NOMO-1 (cell line): Measurements from ENCODE around the gene BRCA2.

Experiments
- DNase-seq, 2 experiments: peaks; one replicate each; lab custom pipeline; 2025; ENCODE audit not compliant: unreplicated experiment in 2 of 2; lab: John Stamatoyannopoulos, UW

Gene BRCA2

DNA sequence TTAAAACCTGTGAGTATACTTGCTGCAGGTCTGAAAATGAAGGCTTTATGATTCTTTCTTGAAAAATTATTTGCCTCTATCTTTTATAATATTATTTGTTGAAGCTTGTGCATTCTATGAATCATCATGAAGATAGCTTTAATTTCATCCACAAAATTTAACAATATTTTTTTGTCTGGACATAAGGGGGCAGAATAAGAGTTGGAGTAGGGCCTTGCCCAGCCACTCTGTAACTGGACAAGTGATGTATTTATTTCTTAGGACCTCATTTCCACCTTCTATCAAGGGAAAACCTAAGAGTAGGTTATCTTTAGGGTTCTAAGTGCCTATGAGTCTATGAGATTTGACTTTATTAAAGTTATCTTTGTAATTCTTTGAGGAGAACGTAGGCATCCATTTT is 62.7 kb downstream of the BRCA2 start:
- no peak for DNase-seq

DNA sequence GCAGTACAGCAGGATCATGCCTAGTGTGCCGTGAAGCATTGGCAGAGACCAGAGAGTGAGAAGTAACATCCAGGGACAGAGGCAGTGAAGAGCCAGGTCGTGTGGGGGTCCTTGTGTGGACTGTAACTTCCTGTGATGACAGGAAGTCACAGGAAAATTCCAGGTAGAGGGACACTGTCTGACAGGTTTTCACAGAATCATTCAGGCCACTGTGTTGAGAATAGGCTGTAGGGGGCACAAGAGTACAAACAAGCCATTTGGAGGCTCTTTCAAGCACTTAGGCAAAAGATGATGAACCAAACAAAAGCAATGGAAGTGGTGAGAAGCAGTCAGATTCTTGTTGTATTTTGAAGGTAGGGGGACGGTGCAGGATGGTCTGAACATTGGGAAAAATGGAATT is 66.2 kb downstream of the BRCA2 start:
- no peak for DNase-seq

DNA sequence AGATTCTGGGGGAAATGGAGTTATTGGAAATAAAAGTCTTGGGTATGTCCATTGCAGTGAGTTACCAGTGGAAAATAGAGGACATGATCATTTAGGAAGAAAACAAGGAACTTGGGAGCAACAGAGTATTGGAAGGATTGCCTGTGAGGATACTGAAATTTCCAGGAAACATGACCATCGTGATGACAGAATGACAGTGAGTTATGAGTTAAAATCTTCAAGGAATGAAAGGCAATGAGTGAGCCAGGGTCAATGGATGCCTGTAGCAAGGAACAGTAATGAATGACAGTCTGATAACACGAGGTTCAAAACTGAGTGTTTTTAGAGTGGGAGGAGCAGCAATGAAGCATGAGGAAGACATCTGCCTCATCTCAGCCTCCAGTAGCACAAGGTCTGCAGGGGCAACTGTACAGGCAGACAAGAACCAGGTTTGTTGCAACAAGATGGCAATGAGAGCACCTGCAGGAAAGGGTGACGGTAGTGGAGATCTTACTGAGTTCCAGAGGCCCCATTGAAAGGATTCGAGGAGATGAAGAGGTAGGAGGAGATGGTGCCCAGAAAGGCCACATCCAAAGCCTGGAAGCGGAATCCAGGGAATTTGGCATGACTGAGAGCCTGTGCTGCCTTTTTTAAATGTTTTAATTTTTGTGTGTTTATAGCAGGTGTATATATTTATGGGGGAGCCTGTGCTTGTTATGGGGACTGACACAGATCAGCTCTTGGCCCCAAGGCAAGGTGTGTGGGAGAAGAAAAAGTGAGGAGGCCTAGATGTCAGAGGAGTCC is 68.7 kb downstream of the BRCA2 start:
- DNase-seq, result no peak

DNA sequence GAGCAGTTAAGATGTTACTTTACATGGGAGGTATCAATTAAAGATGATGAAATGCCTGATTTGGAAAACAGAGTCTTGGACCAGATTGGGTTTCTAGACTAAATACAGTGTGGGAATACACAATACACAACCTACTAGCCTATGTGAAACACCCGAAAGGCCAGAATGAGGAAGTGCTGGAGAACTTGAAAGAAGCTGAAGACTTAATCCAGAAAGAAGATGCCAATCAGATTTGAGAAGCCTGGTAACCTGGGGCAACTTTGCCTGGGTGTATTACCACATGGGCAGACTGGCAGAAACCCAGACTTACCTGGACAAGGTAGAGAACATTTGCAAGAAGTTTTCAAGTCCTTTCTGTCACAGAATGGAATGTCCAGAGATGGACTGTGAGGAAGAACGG is 69.4 kb downstream of the BRCA2 start:
- peak; percentile 5 to 16 for DNase-seq

DNA sequence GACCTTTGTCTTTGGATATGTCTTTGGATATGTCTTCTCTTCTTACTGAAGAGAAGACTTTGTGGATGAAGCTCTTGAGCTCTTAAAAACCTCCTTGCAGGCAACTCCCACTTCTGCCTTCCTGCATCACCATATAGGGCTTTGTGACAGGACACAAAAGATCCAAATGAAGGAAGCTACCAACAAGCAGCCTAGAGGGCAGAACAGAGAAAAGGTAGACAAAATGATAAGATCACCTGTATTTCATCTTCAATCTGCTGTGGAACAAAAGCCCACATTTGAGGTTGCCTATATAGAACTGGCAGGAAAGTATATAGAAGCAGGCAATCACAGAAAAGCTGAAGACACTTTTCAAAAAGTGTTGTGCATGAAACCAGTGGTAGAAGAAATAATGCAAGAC is 70.1 kb downstream of the BRCA2 start:
- no peak for DNase-seq

DNA sequence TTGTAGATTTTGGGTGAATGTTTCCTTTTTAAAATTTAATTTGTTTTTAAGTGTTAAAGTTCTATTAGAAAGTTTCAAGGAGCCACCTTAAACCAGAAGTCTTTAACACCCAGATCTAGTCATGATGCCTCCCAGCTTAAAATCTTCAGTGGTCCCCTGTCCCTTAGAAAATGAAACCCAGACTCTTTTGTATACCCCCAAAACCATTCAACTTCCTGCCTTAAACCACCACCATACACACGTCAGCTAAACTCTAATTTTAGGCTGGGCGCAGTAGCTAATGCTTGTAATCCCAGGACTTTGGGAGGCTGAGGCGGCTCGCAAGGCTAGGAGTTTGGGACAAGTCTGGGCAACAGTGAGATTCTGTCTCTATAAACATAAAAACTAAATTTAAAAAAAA is 74.7 kb downstream of the BRCA2 start:
- DNase-seq, result no peak

DNA sequence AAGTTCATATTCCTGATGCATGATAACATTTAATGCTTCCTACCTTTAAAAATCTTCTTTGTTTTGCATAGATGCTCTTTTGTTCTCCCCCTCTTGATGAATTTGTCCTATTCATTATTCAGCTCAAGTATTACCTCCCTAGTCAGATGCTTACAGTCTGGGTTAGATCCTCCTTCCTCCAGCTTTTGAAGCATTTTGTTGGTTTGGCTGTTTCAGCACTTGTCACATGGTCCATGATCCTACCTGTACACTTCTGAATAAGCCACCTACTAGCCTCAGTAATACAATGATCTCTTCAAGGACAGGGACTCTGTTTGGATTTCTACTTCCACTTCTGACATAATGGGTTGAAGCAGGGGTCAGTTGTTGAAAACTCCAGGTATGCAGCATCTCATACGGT is 75.2 kb downstream of the BRCA2 start:
- DNase-seq, result no peak

DNA sequence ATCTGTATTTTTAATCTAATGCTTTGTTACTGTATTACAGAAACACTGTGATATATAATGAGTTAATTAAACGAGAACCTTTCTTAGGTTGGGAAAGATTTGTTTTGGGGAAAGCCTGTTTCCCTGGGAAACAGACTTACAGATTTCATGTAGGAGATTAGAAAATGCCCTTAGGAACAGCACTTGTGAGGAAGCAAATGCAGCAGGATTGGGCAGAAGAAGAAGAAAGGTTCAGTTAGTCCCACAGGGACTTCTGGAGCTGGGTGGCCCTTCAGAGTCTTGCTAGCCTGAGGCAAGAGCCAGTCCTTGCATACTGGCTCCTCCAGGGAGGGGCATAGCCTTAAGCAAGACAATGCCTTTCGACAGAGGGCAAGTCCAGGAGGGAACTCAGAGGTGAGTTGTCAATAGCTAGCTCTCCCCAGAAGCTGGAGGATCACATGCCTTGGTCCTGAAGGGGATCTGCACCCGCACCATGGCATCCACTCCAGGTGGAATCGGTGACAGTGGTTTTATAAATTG is 75.9 kb downstream of the BRCA2 start:
- DNase-seq, result no peak

DNA sequence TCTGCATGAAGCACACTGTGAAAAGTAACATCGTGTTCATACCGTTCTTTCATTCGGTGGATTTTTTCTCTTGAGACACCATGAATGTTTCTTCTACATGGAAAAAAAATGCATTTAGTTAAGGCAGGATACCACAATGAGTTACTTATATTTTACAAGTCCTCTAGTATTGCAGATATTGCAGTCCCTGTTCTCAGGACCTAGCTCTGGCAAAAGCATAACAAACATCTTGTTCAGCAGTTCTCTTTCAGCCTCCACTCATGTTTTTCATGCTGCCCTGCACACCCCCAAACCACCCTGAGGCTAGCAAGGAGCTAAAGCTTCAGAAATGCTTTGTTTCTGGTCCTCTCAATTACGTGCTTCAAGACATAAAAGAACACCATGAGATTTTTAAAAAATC is 87.8 kb downstream of the BRCA2 start:
- DNase-seq, result no peak

DNA sequence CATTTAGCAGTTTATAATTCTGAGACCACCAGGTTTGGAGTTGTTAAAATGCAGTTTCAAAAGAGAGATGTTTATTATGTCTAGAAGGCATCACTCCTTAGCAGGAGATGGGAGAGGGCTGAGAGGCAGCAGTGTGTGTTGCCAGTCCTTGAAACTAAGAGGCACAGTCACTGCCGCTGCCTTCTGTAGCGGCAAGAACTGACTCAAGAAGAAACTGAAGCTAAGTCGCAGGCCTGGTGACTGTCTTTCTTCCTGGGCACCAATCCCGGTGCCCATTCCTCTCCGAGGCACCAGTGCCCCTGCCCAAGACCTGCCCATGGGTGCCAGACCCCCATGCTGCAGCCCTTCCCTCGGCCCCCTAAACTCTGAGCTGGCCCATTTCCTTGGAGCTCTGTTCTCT is 92.5 kb downstream of the BRCA2 start:
- no peak for DNase-seq

DNA sequence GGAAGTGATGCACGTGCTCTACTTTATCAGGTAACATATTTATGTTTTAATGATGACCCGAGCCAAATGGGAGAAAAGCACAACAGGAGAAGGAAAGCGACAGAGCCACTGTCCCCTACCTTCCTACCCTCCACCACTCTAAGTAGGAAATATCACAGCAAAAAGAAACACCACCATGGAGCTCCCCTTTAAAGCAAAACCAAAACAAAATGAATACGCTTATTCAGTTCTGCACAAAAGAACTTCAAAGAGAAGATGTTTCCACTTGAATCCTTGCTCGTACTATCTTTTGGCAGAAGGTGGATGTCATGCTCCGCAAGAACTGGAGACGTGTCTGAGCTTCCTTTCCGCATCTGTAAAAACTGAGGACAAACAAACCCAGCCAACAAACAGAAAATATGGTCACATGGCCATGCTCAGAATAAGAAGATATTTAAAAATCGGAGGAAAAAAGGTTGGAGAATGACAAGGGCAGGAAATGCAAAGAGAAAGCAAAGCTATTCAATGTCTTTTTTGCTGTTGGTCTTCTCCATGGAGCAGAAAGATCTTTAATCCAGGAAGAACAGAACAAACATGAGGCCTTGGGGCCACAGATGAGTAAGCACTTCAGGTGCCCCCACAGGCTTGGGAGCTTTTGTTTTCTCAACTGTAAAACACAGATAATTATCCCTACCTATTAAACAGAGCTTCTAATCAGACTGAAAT is 93.1 kb downstream of the BRCA2 start:
- no peak for DNase-seq

DNA sequence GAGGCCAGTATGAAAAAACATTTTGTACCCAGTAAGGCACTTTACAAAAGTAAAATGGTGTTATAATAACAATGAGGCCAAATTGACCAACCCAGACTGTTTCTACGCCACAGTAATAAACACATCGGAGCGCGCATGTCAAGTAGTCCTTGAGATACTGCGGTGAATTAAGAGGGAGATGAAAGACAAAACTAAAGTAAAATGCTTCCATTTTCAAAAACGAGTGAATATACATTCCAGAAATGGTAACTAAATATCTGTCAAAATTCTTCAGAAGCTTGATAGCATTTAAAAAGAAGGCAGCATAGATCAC is 93.6 kb downstream of the BRCA2 start:
- no peak for DNase-seq

DNA sequence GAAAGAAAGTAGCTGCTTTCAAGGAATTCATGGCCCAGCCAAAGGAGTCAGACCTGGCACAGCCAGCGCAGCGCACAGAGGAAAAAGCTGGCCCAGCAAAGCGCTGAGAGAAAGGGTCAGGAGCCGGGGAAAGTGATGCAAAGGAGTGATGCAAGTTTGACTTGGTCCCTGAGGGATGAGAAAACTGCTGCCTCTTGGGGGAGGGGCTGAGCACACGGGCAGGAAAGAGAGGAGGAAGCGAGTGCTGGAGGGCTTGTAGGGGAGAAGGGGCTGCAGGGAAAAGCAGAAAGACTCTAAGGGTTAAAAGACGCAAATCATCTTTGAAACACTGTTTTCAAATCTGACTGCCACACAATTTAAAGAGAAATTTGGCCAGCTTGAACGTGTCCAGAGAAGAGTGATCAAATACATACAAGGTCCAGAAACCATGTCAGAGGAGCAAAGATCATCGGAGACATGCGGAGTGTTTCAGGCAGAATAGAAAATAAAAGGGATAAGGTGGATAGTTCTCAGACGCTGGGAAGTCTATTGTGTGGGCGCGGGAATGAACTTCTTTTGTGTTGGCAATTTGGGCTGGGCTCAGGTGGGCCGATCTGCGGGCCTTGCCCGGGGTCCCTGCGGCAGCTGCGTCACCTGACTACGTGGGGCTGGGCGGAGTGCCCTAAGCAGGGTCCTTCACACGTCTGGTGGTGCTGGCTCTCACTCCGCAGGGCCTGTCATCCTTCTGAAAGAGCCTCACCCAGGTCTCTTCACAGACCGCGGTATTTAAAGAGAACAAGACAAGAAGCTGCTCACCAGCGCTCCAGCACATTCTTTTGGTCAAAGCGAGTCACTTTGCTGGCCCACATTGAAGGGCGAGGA is 94.5 kb downstream of the BRCA2 start:
- no peak for DNase-seq

DNA sequence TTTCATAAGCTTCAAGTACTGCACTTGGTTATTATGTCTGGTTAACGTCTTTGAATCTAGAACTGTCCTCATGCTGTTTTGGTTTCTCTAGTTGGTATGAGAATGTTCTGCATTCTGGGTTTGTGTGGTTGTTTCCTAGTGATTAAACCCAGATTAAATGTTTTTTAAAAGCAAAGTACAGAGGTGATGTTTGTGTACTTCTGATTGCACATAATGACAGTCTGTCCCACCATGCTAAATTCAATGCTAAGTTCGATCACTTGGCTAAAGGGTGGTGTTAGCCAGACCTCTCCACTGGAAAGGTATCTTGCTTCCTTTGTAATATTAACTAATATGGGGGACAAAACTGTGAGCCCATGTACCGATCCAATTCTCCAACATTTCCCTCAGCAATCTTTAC is 98.0 kb downstream of the BRCA2 start:
- DNase-seq, result no peak

DNA sequence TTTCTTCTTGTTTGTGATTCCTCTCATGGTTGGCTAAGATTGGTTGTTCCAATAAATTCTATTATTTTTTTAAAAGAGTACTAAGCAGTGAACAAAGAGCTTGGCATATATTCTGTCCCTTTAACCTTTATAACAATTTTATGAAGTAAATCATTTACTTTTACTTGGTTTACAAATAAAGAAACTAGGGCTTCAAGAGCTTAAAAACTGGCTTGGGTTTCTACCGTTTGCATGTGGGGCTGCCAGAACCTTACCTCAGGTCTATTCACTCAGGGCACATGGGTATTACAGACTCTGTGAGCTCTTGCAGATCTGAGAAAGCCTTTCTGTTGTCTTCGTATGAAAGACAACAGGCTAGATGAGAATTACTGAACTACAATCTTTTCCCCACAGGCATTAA is 99.3 kb downstream of the BRCA2 start:
- DNase-seq, result no peak

DNA sequence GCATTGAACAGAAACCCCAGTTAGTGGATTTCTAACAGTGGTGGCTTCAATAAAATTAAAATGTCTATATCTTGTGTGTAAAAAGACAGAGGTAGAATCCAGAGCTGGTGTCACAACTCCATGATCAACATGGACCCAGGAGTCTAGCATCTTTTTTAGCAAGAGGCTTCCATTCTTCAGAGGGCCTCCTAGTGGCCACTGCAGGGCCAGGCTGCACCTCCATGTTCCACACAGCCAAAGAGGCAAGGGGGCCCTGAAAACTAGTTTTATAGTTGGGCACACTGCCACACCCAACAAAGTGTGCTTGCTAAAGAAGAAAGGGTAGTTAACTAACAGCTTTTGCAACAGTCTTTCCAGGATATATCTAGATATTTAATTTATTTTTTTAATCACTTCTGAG is 99.7 kb downstream of the BRCA2 start:
- peak; percentile 14 to 24 for DNase-seq

DNA sequence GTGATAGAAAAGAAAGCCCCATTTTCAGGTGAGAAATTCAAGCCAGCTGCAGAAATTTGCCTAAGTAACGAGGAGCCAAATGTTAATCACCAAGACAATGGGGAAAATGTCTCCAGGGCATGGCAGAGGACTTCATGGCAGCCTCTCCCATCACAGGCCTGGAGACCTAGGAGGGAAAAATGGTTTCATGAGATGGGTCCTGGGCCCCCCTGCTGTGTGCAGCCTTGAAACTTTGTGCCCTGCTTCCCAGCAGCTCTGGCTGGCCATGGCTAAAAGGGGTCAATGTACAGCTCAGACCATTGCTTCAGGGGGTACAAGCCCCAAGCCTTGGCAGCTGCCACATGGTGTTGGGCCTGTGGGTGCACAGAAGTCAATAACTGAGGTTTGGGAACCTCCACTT is 102.7 kb downstream of the BRCA2 start:
- no peak for DNase-seq

DNA sequence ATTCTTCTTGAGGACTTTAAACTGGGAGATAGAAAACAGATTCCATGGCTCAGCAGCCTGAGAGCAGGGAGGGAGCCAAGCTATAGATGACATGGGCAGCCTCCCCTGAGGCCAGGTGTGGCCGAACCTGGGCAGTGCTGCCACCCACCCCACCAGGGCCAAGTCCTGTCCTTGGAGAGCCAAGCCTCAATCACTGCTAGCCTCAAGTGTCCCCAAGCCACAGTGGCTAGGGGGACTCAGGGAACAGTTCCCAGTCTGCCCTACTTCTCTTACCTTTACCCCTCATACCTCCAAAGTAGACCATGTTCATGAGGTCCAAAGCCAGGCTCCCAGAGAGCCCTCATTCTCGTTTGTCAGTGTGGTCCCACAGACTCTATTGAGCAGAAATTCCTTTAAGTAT is 104.6 kb downstream of the BRCA2 start:
- no peak for DNase-seq

DNA sequence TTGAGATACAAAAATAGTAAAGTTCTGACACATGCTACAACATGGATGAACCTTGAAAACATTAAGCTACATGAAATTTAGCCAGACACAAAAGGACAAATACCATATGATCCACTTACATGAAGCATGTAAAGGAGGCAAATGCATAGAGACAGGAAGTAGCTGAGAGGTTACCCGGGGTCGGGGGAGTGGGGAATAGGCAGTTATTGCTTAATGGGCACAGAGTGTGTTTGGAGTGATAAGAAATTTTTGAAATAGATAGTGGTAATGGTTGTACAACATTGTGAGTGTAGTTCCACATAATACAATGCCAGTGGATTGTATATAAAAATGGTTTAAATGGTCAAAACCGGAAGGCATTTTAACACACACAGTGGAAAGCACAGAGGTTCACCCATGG is 108.3 kb downstream of the BRCA2 start:
- DNase-seq, result peak; percentile 49 to 51

DNA sequence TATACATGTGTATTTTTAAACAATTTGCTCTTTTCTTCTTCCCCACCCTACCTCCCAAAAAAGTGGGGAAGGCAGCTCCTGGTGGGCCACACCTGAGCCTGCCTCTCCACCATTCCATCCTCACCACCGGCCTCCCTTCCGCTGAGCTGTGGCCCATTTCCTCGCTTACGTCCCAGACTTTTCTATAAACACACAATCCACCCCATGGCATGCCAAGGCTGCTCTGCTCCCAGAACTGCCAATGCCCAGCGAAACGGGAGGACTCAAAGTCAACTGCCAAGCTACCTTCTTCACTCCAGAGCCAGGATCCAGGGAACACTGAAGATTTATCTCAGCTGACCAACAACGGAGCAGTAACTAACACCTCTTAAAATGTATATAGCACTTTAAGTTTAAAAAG is 109.8 kb downstream of the BRCA2 start:
- no peak for DNase-seq

DNA sequence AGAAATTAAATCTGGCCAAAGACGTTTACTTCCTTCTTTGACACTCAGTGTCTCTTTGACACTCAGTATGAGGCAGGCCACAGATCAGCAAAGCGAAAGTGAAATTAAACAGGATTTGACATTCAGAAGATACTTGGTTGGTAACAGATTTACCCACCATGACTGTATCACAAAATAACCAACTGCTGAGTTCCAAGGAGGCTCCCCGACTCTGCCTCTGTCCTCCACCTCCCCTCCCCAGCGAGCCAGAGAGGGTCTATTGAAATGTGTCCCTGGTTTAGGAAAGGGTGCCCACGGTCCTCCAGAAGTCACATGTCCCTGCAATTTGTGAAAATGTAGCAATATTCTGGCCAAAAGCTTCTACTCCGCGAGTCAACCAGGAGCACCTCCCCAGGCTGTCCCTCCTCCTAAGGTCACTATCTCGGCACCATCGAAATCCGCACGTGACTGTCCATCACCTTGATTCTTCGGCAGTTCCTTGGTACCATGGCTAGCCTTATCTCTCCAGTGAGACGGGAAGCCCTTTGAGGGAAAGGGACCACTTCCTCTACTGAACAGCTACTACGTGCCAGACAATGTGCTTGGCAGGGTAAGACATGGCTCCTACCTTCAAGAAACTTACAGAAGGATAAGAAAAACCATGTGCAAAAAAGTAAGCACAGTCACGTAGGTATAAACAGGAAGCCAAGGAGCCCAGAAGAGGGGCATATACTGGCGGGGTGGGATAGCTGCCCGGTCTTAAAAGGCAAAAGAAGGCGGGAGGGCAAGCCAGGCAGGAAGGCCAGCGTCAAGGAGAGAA is 111.1 kb downstream of the BRCA2 start:
- DNase-seq, result peak; percentile 58 to 97
